ENCODE measurements around the gene TCHHL1.

DNA sequence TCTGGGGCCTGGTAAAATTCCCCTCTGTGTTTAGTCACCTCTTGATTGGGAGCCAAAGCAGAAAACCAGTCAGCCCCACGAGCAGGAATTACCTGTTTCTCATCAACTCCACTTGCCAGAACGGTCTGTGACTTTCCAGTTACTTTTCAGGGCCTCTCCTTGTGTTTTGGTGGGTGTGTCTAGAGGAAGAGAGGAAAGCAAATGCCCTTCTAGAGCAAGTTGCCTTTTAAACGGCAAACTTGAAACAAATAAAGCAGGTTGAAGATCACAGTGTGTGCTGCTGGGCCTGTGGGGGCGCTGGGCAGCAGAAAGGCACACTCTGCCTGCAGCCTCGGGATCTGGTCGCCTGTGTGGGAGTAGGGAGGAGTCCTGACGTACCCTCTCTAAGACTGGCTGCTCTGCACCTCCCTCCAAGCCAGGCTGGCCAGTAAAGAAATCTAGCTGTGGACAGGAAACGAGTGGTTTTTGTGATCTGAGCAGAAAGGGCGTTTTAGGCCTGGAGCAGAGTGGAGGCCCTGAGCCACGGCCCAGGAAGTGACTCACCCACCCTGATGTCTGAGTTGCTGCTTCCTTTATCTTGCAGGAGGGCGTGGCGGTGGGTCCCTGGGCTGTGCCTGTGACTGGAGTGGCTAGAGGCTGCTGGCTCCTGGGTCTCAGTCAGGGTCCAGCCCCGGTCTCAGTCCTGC lies 41.0 kb downstream of the TCHHL1 start:
- TF ChIP-seq, protein P1, sequence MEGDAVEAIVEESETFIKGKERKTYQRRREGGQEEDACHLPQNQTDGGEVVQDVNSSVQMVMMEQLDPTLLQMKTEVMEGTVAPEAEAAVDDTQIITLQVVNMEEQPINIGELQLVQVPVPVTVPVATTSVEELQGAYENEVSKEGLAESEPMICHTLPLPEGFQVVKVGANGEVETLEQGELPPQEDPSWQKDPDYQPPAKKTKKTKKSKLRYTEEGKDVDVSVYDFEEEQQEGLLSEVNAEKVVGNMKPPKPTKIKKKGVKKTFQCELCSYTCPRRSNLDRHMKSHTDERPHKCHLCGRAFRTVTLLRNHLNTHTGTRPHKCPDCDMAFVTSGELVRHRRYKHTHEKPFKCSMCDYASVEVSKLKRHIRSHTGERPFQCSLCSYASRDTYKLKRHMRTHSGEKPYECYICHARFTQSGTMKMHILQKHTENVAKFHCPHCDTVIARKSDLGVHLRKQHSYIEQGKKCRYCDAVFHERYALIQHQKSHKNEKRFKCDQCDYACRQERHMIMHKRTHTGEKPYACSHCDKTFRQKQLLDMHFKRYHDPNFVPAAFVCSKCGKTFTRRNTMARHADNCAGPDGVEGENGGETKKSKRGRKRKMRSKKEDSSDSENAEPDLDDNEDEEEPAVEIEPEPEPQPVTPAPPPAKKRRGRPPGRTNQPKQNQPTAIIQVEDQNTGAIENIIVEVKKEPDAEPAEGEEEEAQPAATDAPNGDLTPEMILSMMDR (conservative IDR thresholded peaks at IDR 0.05; ENCODE audit: low read depth, low read length): peak; percentile 64
- TF ChIP-seq CEBPB (IDR thresholded peaks at IDR 0.05; ENCODE audit: low read depth, low read length) (no peak), POLR2A (IDR thresholded peaks at IDR 0.05; ENCODE audit: low read depth, low read length) (peak; percentile 91), FOS (IDR thresholded peaks at IDR 0.05; ENCODE audit: low read depth, low read length) (peak; percentile 89), RFX5 (IDR thresholded peaks at IDR 0.05; ENCODE audit: low read depth, low read length) (no peak), SMC3 (IDR thresholded peaks at IDR 0.05; ENCODE audit: low read depth, low read length) (no peak), MAZ (IDR thresholded peaks at IDR 0.05; ENCODE audit: borderline replicate concordance, low read depth, low read length) (peak; percentile 65; the same call in 1 of the 2 replicates), CHD1 (IDR thresholded peaks at IDR 0.05; ENCODE audit: low read depth, low read length) (0 out of 2 replicates have a peak, but pooled peaks have one; percentile 60), BHLHE40 (IDR thresholded peaks at IDR 0.05; ENCODE audit: low read depth, low read length) (peak; percentile 28; the same call in 1 of the 2 replicates), RAD21 (IDR thresholded peaks at IDR 0.05; ENCODE audit: low read length) (0 out of 2 replicates have a peak, but pooled peaks have one; percentile 20), RCOR1 (IDR thresholded peaks at IDR 0.05; ENCODE audit: insufficient replicate concordance, low read length) (peak; percentile 17), MAFK (IDR thresholded peaks at IDR 0.05; ENCODE audit: low read depth, low read length) (no peak)
- TF ChIP-seq, protein P2, sequence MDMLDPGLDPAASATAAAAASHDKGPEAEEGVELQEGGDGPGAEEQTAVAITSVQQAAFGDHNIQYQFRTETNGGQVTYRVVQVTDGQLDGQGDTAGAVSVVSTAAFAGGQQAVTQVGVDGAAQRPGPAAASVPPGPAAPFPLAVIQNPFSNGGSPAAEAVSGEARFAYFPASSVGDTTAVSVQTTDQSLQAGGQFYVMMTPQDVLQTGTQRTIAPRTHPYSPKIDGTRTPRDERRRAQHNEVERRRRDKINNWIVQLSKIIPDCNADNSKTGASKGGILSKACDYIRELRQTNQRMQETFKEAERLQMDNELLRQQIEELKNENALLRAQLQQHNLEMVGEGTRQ (IDR thresholded peaks at IDR 0.05; ENCODE audit: low read depth, low read length): no peak
